ENCODE measurements around the gene PELI2. TPM values are rescaled to one million over a fixed set of nuclear protein-coding genes. Genes with fewer than 3 reads are reported as not detected.

The PELI2 gene
- total and polyA plus RNA-seq, 5 donors from 2014 or later, result 0.07 to 5.8 (median 1.3) TPM

DNA sequence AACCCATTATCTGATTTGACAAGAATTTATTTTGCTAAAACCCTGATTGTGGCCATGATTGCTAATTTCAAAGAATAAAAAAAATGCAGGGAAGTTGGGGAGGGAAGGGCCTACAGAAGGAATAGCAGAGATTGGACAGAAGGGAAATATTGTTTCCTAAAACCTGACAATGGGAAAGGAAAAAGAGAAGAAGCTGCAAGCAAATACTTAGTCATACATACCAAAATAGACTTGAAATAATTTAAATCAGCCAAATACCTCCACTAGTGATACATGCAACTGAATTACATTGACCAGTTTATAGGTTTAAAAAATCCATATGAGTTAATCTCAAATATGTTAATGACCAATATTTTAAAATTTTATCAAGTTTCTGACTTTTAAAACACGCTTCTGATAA, 75.1 kb downstream of the PELI2 start:
- peak overlapping the region in 2 of 3 donors; percentile 73 to 83 for H3K27ac Mint-ChIP-seq
- H3K36me3 Mint-ChIP-seq, result peaks cover 4% of the 10 kb centered on the region
- H3K9me3 Mint-ChIP-seq, result peaks cover 0 to 4% (median 0%) of the 10 kb centered on the region in 7 donors

DNA sequence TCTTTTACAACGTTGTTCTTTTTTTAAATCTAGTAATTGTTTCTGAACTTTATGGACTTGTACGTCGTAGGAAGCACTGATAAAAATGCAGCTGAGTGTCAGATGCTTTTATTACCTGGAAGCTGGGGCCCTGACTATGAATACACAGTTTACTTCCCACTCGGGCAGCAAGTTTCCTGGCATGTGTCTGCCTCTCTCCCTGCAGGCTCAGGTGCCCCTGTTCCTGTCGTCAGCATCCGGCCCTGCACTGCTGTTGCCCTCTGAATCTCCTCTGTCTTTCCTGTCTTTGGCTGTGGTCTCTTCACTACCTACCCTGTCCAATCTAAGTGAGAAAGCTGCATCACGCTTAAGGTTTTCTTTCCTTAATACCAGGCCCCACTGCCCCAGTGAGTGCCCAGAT, 75.8 kb downstream of the PELI2 start:
- Mint-ChIP-seq H3K27ac (peak overlapping the region in 1 of 3 donors; percentile 56), H3K4me3 (no peak overlapping the region)
- DNase-seq, result peak in 1 of 3 donors; percentile 34

More for the DNA sequence above, 75.1 kb downstream of the PELI2 start:
- peaks cover 12% of the 10 kb centered on the region for H3K4me1 ChIP-seq (ENCODE audit: control insufficient read depth, insufficient read depth, low read length, poor library complexity, severe bottlenecking)
- H3K27me3 ChIP-seq (ENCODE audit: control insufficient read depth, insufficient read depth, low read length), result peaks cover 2% of the 10 kb centered on the region
- no peak overlapping the region for H3K27ac ChIP-seq (ENCODE audit: insufficient read depth, low read length, poor library complexity, severe bottlenecking)
- no peak overlapping the region for H3K4me3 ChIP-seq (ENCODE audit: low read depth, low read length)
- H3K9me3 ChIP-seq (ENCODE audit: control insufficient read depth in 2 of 2, low read length in 2 of 2), result no peaks in the 10 kb centered on the region
- DNase-seq (no peak), ATAC-seq (ENCODE audit: low read depth in 2 of 2) (no peak)
- H3K27me3 Mint-ChIP-seq, result no peaks in the 10 kb centered on the region
- H3K4me3 Mint-ChIP-seq, result no peak overlapping the region
- H3K4me1 Mint-ChIP-seq, result peaks cover 0 to 34% (median 13%) of the 10 kb centered on the region in 4 donors
- H3K36me3 ChIP-seq (ENCODE audit: control insufficient read depth, insufficient read depth, low read length), result no peaks in the 10 kb centered on the region

DNA sequence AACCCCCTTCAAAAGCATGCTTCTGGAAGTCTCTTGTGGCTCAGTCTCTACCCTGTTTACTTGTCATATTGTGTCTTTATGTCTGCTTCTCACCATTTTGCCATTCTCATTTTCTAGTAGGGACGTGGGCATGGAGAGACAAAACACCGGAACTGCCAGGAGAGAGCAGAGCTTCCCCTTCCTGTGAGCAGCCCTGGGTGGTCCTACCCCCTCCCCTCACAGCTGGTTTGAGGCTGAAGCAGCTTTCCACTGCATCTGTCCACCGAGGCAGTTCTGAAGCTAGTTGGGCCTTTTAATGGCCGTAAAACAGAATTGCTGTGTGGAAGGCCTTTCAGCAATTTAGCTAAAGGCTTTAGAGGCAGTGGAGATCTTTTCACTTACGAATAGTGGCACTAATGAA, 77.0 kb downstream of the PELI2 start:
- peak in 1 of 3 donors; percentile 20 for DNase-seq
- H3K4me1 ChIP-seq (ENCODE audit: control insufficient read depth, insufficient read depth, low read length, poor library complexity, severe bottlenecking), result peaks cover 12% of the 10 kb centered on the region
- Mint-ChIP-seq H3K4me3 (peak overlapping the region in 3 of 4 donors; percentile 35 to 64 (median 36)), H3K27ac (peak overlapping the region; percentile 2 to 74 (median 27)), H3K36me3 (peaks cover 3% of the 10 kb centered on the region), H3K27me3 (no peaks in the 10 kb centered on the region), H3K9me3 (peaks cover 0 to 4% (median 0%) of the 10 kb centered on the region in 7 donors), H3K4me1 (peaks cover 0 to 34% (median 12%) of the 10 kb centered on the region in 4 donors)
- no peak overlapping the region for H3K4me3 ChIP-seq (ENCODE audit: low read depth, low read length)
- no peak for ATAC-seq (ENCODE audit: low read depth in 2 of 2)
- H3K36me3 ChIP-seq (ENCODE audit: control insufficient read depth, insufficient read depth, low read length), result no peaks in the 10 kb centered on the region
- peaks cover 2% of the 10 kb centered on the region for H3K27me3 ChIP-seq (ENCODE audit: control insufficient read depth, insufficient read depth, low read length)
- H3K27ac ChIP-seq (ENCODE audit: insufficient read depth, low read length, poor library complexity, severe bottlenecking), result no peak overlapping the region
- H3K9me3 ChIP-seq (ENCODE audit: control insufficient read depth in 2 of 2, low read length in 2 of 2), result no peaks in the 10 kb centered on the region

More for the DNA sequence above, 75.8 kb downstream of the PELI2 start:
- Histone ChIP-seq H3K9me3 (ENCODE audit: control insufficient read depth in 2 of 2, low read length in 2 of 2) (no peaks in the 10 kb centered on the region), H3K36me3 (ENCODE audit: control insufficient read depth, insufficient read depth, low read length) (no peaks in the 10 kb centered on the region), H3K4me3 (ENCODE audit: low read depth, low read length) (no peak overlapping the region), H3K4me1 (ENCODE audit: control insufficient read depth, insufficient read depth, low read length, poor library complexity, severe bottlenecking) (peaks cover 12% of the 10 kb centered on the region), H3K27me3 (ENCODE audit: control insufficient read depth, insufficient read depth, low read length) (peaks cover 2% of the 10 kb centered on the region), H3K27ac (ENCODE audit: insufficient read depth, low read length, poor library complexity, severe bottlenecking) (no peak overlapping the region)
- peaks cover 0 to 34% (median 13%) of the 10 kb centered on the region in 4 donors for H3K4me1 Mint-ChIP-seq
- H3K27me3 Mint-ChIP-seq, result no peaks in the 10 kb centered on the region
- no peak for ATAC-seq (ENCODE audit: low read depth in 2 of 2)
- H3K9me3 Mint-ChIP-seq, result peaks cover 0 to 4% (median 0%) of the 10 kb centered on the region in 7 donors
- peaks cover 4% of the 10 kb centered on the region for H3K36me3 Mint-ChIP-seq

DNA sequence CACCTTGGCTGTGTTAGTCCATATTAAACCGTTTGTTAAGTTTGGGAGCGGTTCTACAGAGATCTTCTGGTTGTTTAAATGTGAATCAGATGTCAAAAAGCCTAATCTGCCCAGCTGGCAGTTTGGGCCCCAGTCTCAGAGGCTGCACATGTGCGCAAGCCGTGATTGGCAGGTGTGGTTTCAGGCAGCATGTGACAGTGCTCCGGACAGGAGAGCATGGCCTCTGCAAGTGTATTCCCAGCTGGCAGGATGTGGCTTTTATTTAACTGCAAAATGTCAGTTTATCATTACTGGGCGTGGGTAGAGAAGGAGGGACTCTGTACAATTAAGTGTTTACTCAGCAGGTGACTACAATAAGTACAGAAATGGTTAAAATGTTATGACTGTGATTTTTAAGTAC, 77.5 kb downstream of the PELI2 start:
- H3K27ac ChIP-seq (ENCODE audit: insufficient read depth, low read length, poor library complexity, severe bottlenecking), result no peak overlapping the region
- H3K4me3 Mint-ChIP-seq, result peak overlapping the region; percentile 2 to 64 (median 36)
- peak; percentile 51 to 63 for ATAC-seq (ENCODE audit: low read depth in 2 of 2)
- peaks cover 0 to 34% (median 10%) of the 10 kb centered on the region in 4 donors for H3K4me1 Mint-ChIP-seq
- peak overlapping the region; percentile 2 to 74 (median 72) for H3K27ac Mint-ChIP-seq
- no peaks in the 10 kb centered on the region for H3K9me3 ChIP-seq (ENCODE audit: control insufficient read depth in 2 of 2, low read length in 2 of 2)
- peaks cover 12% of the 10 kb centered on the region for H3K4me1 ChIP-seq (ENCODE audit: control insufficient read depth, insufficient read depth, low read length, poor library complexity, severe bottlenecking)
- no peaks in the 10 kb centered on the region for H3K27me3 Mint-ChIP-seq
- no peaks in the 10 kb centered on the region for H3K9me3 Mint-ChIP-seq
- DNase-seq, result peak in 2 of 3 donors; percentile 2 to 84
- H3K36me3 Mint-ChIP-seq, result no peaks in the 10 kb centered on the region
- no peaks in the 10 kb centered on the region for H3K36me3 ChIP-seq (ENCODE audit: control insufficient read depth, insufficient read depth, low read length)
- H3K4me3 ChIP-seq (ENCODE audit: low read depth, low read length), result peak overlapping the region; percentile 33
- peaks cover 2% of the 10 kb centered on the region for H3K27me3 ChIP-seq (ENCODE audit: control insufficient read depth, insufficient read depth, low read length)

DNA sequence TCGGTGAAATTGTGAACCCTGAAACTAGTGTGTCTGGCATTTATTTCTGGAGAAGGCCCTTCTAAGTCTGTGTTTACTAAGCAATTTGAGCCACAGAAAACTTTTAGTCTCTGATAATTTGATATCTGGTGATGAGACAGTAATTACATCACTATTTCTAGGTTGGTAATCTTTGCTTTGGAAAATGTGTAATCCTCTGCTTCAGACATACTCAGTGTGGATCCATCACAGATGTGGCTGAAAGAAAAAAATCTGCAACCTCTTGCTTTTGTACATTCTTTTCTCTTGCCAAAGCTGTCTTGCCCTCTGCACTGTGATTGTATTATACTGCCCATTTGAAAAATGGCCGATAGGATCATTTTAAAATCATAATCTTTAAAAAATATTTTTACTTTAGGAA, 78.1 kb downstream of the PELI2 start:
- Mint-ChIP-seq H3K36me3 (no peaks in the 10 kb centered on the region), H3K4me1 (peaks cover 0 to 34% (median 10%) of the 10 kb centered on the region in 4 donors), H3K4me3 (no peak overlapping the region), H3K27ac (peak overlapping the region in 2 of 3 donors; percentile 2 to 72), H3K27me3 (no peaks in the 10 kb centered on the region), H3K9me3 (no peaks in the 10 kb centered on the region)
- no peaks in the 10 kb centered on the region for H3K9me3 ChIP-seq (ENCODE audit: control insufficient read depth in 2 of 2, low read length in 2 of 2)
- peaks cover 2% of the 10 kb centered on the region for H3K27me3 ChIP-seq (ENCODE audit: control insufficient read depth, insufficient read depth, low read length)
- no peak for DNase-seq
- no peak overlapping the region for H3K27ac ChIP-seq (ENCODE audit: insufficient read depth, low read length, poor library complexity, severe bottlenecking)
- no peaks in the 10 kb centered on the region for H3K36me3 ChIP-seq (ENCODE audit: control insufficient read depth, insufficient read depth, low read length)
- peaks cover 12% of the 10 kb centered on the region for H3K4me1 ChIP-seq (ENCODE audit: control insufficient read depth, insufficient read depth, low read length, poor library complexity, severe bottlenecking)
- ATAC-seq (ENCODE audit: low read depth in 2 of 2), result no peak
- no peak overlapping the region for H3K4me3 ChIP-seq (ENCODE audit: low read depth, low read length)

DNA sequence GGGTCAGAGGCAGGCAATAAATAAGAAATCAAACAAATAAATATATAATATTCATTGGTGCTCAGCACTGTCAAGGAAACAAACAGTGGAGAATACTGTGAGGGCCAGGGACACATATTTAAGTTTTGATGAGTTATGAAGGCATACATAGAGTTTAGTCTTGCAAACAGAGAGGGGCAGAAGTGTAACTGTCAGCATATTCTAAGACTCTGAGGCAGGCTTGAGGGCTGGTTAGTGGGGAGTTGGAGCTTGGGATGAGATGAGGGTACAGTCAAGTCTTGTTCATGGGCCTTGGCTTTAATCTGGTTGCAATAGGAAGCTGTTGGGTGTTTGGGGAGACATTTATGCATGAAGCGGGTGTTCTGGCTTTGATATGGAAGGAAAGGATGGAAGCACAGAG, 78.9 kb downstream of the PELI2 start:
- no peak for DNase-seq
- H3K27ac ChIP-seq (ENCODE audit: insufficient read depth, low read length, poor library complexity, severe bottlenecking), result no peak overlapping the region
- peaks cover 12% of the 10 kb centered on the region for H3K4me1 ChIP-seq (ENCODE audit: control insufficient read depth, insufficient read depth, low read length, poor library complexity, severe bottlenecking)
- Mint-ChIP-seq H3K4me1 (peaks cover 0 to 32% (median 10%) of the 10 kb centered on the region in 4 donors), H3K4me3 (no peak overlapping the region), H3K27me3 (no peaks in the 10 kb centered on the region), H3K27ac (no peak overlapping the region), H3K9me3 (no peaks in the 10 kb centered on the region), H3K36me3 (no peaks in the 10 kb centered on the region)
- H3K9me3 ChIP-seq (ENCODE audit: control insufficient read depth in 2 of 2, low read length in 2 of 2), result no peaks in the 10 kb centered on the region
- no peak for ATAC-seq (ENCODE audit: low read depth in 2 of 2)
- H3K27me3 ChIP-seq (ENCODE audit: control insufficient read depth, insufficient read depth, low read length), result peaks cover 2% of the 10 kb centered on the region
- H3K4me3 ChIP-seq (ENCODE audit: low read depth, low read length), result no peak overlapping the region
- no peaks in the 10 kb centered on the region for H3K36me3 ChIP-seq (ENCODE audit: control insufficient read depth, insufficient read depth, low read length)

DNA sequence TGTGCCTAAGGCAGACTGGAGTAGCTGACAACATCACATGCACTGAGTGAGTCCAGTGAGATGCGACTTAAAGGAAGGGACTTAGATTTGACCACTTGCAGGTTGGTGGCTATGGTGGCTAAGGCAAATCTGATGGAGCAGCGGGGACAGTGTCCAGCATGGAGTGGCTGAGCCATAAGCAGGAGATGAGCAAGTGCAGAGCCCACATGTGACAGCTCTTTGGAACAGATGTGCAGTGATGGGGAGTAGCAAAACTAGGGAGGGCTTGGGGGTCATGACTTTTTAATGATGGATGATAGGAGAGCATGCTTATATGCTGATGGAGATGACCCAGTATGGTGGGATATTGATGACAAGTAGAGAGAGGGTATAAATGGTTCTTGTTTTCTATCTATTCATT, 80.2 kb downstream of the PELI2 start:
- H3K4me1 Mint-ChIP-seq, result peaks cover 0 to 29% (median 9%) of the 10 kb centered on the region in 4 donors
- Histone ChIP-seq H3K4me3 (ENCODE audit: low read depth, low read length) (no peak overlapping the region), H3K9me3 (ENCODE audit: control insufficient read depth in 2 of 2, low read length in 2 of 2) (no peaks in the 10 kb centered on the region), H3K36me3 (ENCODE audit: control insufficient read depth, insufficient read depth, low read length) (no peaks in the 10 kb centered on the region), H3K4me1 (ENCODE audit: control insufficient read depth, insufficient read depth, low read length, poor library complexity, severe bottlenecking) (peaks cover 12% of the 10 kb centered on the region), H3K27ac (ENCODE audit: insufficient read depth, low read length, poor library complexity, severe bottlenecking) (no peak overlapping the region), H3K27me3 (ENCODE audit: control insufficient read depth, insufficient read depth, low read length) (peaks cover 2% of the 10 kb centered on the region)
- no peaks in the 10 kb centered on the region for H3K9me3 Mint-ChIP-seq
- H3K27ac Mint-ChIP-seq, result no peak overlapping the region
- no peaks in the 10 kb centered on the region for H3K36me3 Mint-ChIP-seq
- DNase-seq, result no peak
- H3K4me3 Mint-ChIP-seq, result no peak overlapping the region
- ATAC-seq (ENCODE audit: low read depth in 2 of 2), result no peak
- H3K27me3 Mint-ChIP-seq, result no peaks in the 10 kb centered on the region

All from CD4-positive, CD25-positive, alpha-beta regulatory T cell (primary cell).